K562 (cell line): ENCODE measurements around the gene PPP2R2D.

Experiments used
- ARNT ChIP-seq, 2 experiments: fragments of 450-650 bp; IDR thresholded peaks; 2 replicates each; pipeline ENCODE4 v1.6.1; 2016; ENCODE audit warnings: mild to moderate bottlenecking in 1 of 2
- ILK ChIP-seq: fragments of 450-650 bp; IDR thresholded peaks from 2 replicates; pipeline ENCODE4 v1.6.1; 2016; ENCODE audit warnings: missing genetic modification characterization, low read depth, mild to moderate bottlenecking, missing compliant biosample characterization, moderate library complexity, borderline replicate concordance
- NR2F6 ChIP-seq: fragments of 450-650 bp; formaldehyde crosslinking; IDR thresholded peaks from 2 replicates; pipeline ENCODE4 v1.4.0; 2020; ENCODE audit warnings: mild to moderate bottlenecking
- NR4A1 ChIP-seq, 2 experiments: fragments of 250-450 bp in 1 of 2; fragments of 450-650 bp in 1 of 2; sonication (Bioruptor Pico) in 1 of 2; IDR thresholded peaks; 2 replicates each; pipeline versions ENCODE4 v1.4.0 to v1.6.1; 2016 to 2020; ENCODE audit warnings: mild to moderate bottlenecking in 2 of 2, missing compliant biosample characterization in 1 of 2, missing genetic modification characterization in 1 of 2, moderate library complexity in 1 of 2
- RBM14 ChIP-seq: fragments of 200-400 bp; formaldehyde crosslinking; IDR thresholded peaks from 2 replicates; pipeline ENCODE4 v1.6.1; 2018; ENCODE audit warnings: low read depth, mild to moderate bottlenecking, low read length, moderate library complexity, borderline replicate concordance; ENCODE audit not compliant: insufficient read depth
- SETDB1 ChIP-seq: IDR thresholded peaks from one replicate; pipeline ENCODE4 v1.6.1; 2012; ENCODE audit warnings: low read length, control low read depth, inconsistent platforms
- SIX5 ChIP-seq, 2 experiments: IDR thresholded peaks; 2 replicates each; pipeline ENCODE4 v1.6.1; 2011; ENCODE audit warnings: low read length in 2 of 2, borderline replicate concordance in 1 of 2, low read depth in 1 of 2, mild to moderate bottlenecking in 1 of 2, moderate library complexity in 1 of 2; ENCODE audit not compliant: insufficient read depth in 1 of 2
- TARDBP ChIP-seq: fragments of 450-650 bp; IDR thresholded peaks from 2 replicates; pipeline ENCODE4 v1.6.1; 2016
- ZNF75A ChIP-seq: fragments of 450-650 bp; formaldehyde crosslinking; IDR thresholded peaks from 2 replicates; pipeline ENCODE4 v1.4.0; 2020; ENCODE audit warnings: mild to moderate bottlenecking
- TF ChIP-seq, protein P1 (sequence below): fragments of 250-450 bp; sonication (Bioruptor Pico); IDR thresholded peaks from 2 replicates; pipeline ENCODE4 v1.8.0; 2022; ENCODE audit warnings: inconsistent platforms
- TF ChIP-seq, protein P2 (sequence below), 3 experiments: IDR thresholded peaks in 2 of 3; conservative IDR thresholded peaks in 1 of 3; 2 replicates each; pipeline ENCODE4 v1.5.1; 2011 to 2012; ENCODE audit warnings: low read length in 3 of 3, mild to moderate bottlenecking in 3 of 3, control low read depth in 2 of 3, improper control_type of control experiment in 1 of 3, inconsistent platforms in 1 of 3, low read depth in 1 of 3, mixed read lengths in 1 of 3, moderate library complexity in 1 of 3; ENCODE audit not compliant: insufficient read depth in 2 of 3

- TF ChIP-seq, protein P1, sequence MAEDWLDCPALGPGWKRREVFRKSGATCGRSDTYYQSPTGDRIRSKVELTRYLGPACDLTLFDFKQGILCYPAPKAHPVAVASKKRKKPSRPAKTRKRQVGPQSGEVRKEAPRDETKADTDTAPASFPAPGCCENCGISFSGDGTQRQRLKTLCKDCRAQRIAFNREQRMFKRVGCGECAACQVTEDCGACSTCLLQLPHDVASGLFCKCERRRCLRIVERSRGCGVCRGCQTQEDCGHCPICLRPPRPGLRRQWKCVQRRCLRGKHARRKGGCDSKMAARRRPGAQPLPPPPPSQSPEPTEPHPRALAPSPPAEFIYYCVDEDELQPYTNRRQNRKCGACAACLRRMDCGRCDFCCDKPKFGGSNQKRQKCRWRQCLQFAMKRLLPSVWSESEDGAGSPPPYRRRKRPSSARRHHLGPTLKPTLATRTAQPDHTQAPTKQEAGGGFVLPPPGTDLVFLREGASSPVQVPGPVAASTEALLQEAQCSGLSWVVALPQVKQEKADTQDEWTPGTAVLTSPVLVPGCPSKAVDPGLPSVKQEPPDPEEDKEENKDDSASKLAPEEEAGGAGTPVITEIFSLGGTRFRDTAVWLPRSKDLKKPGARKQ (CRISPR knock-in tag): no peak
- TF ChIP-seq NR4A1 (CRISPR knock-in tag; IDR thresholded peaks at IDR 0.05) (no peak), NR4A1 (tag; IDR thresholded peaks at IDR 0.05) (no peak), RBM14 (no peak), ZNF75A (CRISPR knock-in tag) (no peak), ILK (tag) (no peak), SETDB1 (no peak), SIX5 (IDR thresholded peaks at IDR 0.05; ENCODE audit: borderline replicate concordance in 1 of 2, insufficient read depth in 1 of 2, low read depth in 1 of 2, low read length in 2 of 2) (no peak), ARNT (IDR thresholded peaks at IDR 0.05) (no peak), TARDBP (no peak), NR2F6 (CRISPR knock-in tag) (no peak)
- TF ChIP-seq, protein P2, sequence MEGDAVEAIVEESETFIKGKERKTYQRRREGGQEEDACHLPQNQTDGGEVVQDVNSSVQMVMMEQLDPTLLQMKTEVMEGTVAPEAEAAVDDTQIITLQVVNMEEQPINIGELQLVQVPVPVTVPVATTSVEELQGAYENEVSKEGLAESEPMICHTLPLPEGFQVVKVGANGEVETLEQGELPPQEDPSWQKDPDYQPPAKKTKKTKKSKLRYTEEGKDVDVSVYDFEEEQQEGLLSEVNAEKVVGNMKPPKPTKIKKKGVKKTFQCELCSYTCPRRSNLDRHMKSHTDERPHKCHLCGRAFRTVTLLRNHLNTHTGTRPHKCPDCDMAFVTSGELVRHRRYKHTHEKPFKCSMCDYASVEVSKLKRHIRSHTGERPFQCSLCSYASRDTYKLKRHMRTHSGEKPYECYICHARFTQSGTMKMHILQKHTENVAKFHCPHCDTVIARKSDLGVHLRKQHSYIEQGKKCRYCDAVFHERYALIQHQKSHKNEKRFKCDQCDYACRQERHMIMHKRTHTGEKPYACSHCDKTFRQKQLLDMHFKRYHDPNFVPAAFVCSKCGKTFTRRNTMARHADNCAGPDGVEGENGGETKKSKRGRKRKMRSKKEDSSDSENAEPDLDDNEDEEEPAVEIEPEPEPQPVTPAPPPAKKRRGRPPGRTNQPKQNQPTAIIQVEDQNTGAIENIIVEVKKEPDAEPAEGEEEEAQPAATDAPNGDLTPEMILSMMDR (IDR thresholded peaks at IDR 0.05 in 2 of 3, conservative IDR thresholded peaks at IDR 0.05 in 1 of 3; ENCODE audit: insufficient read depth in 2 of 3, low read depth in 1 of 3, low read length in 3 of 3): no peak
These were observed 4.9 kb downstream of the PPP2R2D start for GRCh38 chr10:131905603-131906268.
